ENCODE data around the gene OR12D2.

DNA sequence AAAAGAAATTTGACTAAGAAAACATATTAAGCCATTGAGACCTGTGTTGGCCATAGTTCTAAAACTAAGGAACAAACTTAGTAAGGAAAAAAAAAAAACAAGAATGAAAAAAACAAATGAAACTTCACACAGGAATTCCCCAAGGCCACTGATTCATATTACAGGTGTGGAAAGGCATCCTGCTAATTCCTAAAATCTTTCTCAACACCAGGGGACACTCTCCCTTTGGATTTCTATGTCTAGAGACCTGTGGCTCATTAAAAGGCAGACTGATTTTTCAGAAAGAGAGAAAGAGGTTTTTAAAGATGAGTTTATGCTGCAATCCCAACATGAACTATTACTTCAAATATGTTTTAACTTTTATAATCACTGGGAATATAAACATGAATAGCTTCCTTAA lies 19.2 kb downstream of the OR12D2 start, which contains the start of gene OR12D1:
- TF ChIP-seq, protein P1, sequence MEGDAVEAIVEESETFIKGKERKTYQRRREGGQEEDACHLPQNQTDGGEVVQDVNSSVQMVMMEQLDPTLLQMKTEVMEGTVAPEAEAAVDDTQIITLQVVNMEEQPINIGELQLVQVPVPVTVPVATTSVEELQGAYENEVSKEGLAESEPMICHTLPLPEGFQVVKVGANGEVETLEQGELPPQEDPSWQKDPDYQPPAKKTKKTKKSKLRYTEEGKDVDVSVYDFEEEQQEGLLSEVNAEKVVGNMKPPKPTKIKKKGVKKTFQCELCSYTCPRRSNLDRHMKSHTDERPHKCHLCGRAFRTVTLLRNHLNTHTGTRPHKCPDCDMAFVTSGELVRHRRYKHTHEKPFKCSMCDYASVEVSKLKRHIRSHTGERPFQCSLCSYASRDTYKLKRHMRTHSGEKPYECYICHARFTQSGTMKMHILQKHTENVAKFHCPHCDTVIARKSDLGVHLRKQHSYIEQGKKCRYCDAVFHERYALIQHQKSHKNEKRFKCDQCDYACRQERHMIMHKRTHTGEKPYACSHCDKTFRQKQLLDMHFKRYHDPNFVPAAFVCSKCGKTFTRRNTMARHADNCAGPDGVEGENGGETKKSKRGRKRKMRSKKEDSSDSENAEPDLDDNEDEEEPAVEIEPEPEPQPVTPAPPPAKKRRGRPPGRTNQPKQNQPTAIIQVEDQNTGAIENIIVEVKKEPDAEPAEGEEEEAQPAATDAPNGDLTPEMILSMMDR (IDR thresholded peaks at IDR 0.05), result no peak
- TF ChIP-seq POLR2A (IDR thresholded peaks at IDR 0.05), result no peak

Data from stomach (tissue), 4 donors.